Omental fat pad (tissue), 4 donors: Measurements from ENCODE around the gene STARD3. TPM values are rescaled to one million over a fixed set of nuclear protein-coding genes. Genes with fewer than 3 reads are reported as not detected.

Source experiments
- ATAC-seq: fragments of 150-250 bp; one replicate; pipeline ENCODE4 v1.9.1; 2016; ENCODE audit warnings: mild to moderate bottlenecking, moderate library complexity; ENCODE audit not compliant: low FRiP score
- DNase-seq: peaks from one replicate; pipeline ENCODE4 v3.0.0-alpha.2; 2019; ENCODE audit warnings: low spot score
- CTCF ChIP-seq, 3 donors: fragments of 450-650 bp; IDR thresholded peaks; one replicate each; pipeline ENCODE4 v1.5.1; 2016 to 2017; ENCODE audit warnings: antibody characterized with exemption in 3 of 3, mild to moderate bottlenecking in 3 of 3, moderate library complexity in 2 of 3
- total RNA-seq, 4 donors: library from RNA; depleted of rRNA; stranded (reverse); fragments of >200 nt; gene quantifications; one replicate each; pipeline ENCODE4 v1.1.0, GENCODE V29; 2016

STARD3 gene
- total RNA-seq, 4 donors from 2014 or later, result 24.9 to 75.5 (median 36.5) TPM

GRCh38 chr17:39600288-39600996, 36.5 kb upstream of the STARD3 start:
- ATAC-seq, result no peak
- DNase-seq, result no peak
- TF ChIP-seq CTCF (IDR thresholded peaks at IDR 0.05), result no peak

- DNase-seq (no peak), ATAC-seq (no peak)
- TF ChIP-seq CTCF (IDR thresholded peaks at IDR 0.05), result no peak
Measured at GRCh38 chr17:39600997-39601597, 35.8 kb upstream of the STARD3 start.

GRCh38 chr17:39601758-39602532, 35.0 kb upstream of the STARD3 start:
- no peak for ATAC-seq
- no peak for DNase-seq
- TF ChIP-seq CTCF (IDR thresholded peaks at IDR 0.05), result no peak

- ATAC-seq (no peak), DNase-seq (no peak)
- TF ChIP-seq CTCF (IDR thresholded peaks at IDR 0.05), result no peak
Measured at GRCh38 chr17:39602533-39603303, 34.2 kb upstream of the STARD3 start.

GRCh38 chr17:39603304-39604016, 33.5 kb upstream of the STARD3 start:
- TF ChIP-seq CTCF (IDR thresholded peaks at IDR 0.05), result no peak
- ATAC-seq (no peak), DNase-seq (no peak)

- no peak for ATAC-seq
- TF ChIP-seq CTCF (IDR thresholded peaks at IDR 0.05), result no peak
- no peak for DNase-seq
Measured at GRCh38 chr17:39604911-39605491, 31.9 kb upstream of the STARD3 start.
